Stimulated activated CD4-positive, alpha-beta T cell treated with anti-CD3 and anti-CD28 coated beads, Interleukin-15, amount 100 ng/mL, for 1 hour (primary cell): Measurements from ENCODE around the gene LYSMD3.

Experiments
- DNase-seq, 2 donors: peaks; one replicate each; pipeline ENCODE4 v3.0.0-alpha.2; 2020; ENCODE audit warnings: low read depth in 1 of 2, low spot score in 1 of 2

The LYSMD3 gene

DNA sequence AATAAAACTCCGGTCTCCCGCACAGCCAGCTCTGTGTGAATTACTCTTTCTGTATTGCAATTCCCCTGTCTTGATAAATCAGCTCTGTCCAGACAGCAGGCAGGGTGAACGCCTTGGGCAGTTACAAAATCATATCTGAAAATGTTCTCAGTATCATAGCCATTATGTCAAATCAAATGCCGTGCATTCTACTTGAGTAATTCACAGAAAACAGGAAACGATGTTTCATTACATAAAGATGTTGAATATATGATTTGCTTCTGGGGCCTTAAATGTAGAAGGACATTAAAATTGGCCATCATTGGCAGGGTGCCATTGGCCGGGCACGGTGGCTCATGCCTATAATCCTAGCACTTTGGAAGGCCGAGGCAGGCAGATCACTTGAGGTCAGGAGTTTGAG is 46.2 kb downstream of the LYSMD3 start:
- DNase-seq, result no peak

DNA sequence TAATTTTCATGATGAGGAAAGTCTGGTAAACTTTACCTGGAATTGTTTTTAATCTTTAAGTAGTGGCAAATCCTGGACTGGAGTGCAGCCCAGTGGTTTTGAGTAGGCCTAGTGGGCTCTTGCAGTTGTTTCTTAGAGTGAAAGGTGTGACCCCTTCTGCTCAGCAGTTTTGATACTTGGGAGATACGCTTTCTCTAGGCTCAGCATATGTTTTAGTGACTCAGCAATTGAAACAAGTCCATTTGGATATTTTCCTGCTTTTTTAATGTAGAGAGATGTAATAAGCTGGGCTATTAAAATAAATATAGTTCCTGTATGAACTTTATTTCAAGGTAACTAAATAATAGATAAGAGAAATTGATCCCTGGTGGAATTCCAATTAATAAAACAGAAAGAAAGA is 48.7 kb downstream of the LYSMD3 start:
- no peak for DNase-seq

DNA sequence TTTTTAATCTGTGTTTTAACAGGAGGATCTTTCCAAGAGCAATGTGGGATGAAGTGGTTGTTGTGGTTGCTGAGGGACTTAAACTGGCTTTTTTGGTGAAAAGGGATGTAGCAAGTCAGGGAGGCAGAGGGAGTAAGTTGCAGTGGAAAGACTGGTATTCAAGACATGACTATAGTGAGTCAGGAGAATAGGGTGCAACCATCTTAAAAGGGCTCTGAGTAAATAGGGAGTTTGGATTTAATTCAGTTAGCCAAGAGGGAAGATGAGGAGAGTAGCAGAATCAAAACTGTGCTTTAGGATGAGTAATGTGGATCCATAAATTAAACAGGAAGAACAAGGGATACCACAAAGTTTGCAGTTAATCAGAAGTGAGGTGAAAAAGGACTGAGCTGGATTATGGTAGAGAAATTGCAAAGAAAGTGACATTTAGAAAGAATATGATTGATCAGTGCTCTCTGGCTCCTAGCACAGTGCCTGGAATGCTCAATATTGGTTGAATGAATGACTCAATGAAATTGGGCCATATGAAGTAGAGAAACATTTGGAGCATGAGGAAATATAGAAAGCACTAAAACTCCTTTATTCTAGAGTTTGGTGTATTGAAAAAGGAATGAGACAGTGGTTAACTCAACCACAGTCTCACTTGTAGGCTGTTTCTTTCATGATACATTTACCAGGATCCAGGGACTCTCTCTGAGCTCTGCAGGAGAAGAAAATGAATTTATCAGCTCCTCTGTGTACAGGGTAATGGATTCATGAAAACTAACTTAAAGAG is 49.6 kb downstream of the LYSMD3 start:
- DNase-seq, result no peak

- no peak for DNase-seq
Observed at GRCh38 chr5:90477621-90478215, 51.7 kb downstream of the LYSMD3 start.

- no peak for DNase-seq
Observed at GRCh38 chr5:90477073-90477472, 52.3 kb downstream of the LYSMD3 start.

DNA sequence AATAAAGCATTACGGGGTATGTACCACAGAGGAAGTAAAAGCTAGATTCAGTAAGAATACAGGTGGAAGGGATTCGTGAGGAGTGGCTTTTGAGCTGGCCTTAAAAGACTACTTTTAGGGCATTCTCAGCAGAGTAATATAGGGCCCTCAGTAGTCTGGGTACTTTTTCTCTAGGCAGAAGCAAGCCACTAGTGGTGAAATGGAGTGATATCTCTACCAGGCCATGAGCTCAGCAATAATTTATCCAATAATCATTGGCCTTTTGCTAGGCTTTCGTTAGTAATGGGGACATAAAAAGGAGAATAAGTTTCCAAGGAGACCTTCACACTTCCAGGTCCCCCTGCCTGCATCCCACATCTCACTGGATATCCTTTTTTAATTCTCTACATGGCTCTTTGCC is 53.0 kb downstream of the LYSMD3 start:
- no peak for DNase-seq

- DNase-seq, result no peak
Observed at GRCh38 chr5:90475436-90475980, 53.9 kb downstream of the LYSMD3 start.

GRCh38 chr5:90474235-90475107 is 54.9 kb downstream of the LYSMD3 start, which contains the start of the genes MBLAC2 and POLR3G:
Gene MBLAC2, minus strand, starts transcription at chr5:90474771. Its CDS starts 479 bp downstream, at chr5:90474292.
Gene POLR3G, plus strand, starts transcription at chr5:90474864. Its CDS starts 10,704 bp downstream, at chr5:90485568.
- peak; percentile 86 to 93 for DNase-seq

GRCh38 chr5:90473396-90474234 is 55.8 kb downstream of the LYSMD3 start:
- DNase-seq, result peak; percentile 5 to 8

DNA sequence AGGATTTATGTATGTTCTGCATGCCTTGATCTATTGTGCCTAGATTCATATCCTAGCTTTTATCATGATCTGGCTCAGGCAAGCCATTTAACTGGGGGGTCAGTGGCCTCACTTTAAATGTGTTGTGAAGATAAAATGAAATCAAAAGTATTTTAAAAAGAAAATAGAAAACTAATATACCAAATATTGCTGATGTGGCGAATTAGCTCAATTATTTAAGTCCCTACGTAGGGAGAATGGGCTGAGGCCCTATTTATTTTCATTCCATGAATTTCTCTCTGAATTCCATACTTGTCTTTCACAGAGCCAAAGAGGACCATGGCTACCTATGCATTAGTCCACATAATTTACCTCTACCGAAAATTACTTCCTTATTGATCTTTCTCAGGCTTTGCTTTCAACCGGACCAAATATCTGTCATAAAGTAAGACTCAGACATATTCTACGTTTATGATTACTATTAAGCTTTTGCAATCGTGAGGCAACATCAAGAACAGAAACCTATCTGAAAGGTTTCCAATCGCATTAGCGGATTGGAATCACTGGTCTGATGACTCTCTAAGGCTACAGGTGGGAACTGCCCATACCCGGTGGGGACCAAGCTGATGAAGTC is 56.5 kb downstream of the LYSMD3 start:
- no peak for DNase-seq
